Measurements from ENCODE around the gene SLC2A1. TPM values are rescaled to one million over a fixed set of nuclear protein-coding genes. Genes with fewer than 3 reads are reported as not detected.

Gene SLC2A1
- total RNA-seq, 1 donor from 2014 or later = 192 TPM

- no peak for DNase-seq (ENCODE audit: extremely low spot score, unreplicated experiment)
- Mint-ChIP-seq H3K9me3 (peaks cover 4% of the 10 kb centered on the region), H3K27ac (peak overlapping the region; percentile 98), H3K27me3 (peaks cover 5% of the 10 kb centered on the region), H3K4me3 (peak overlapping the region; percentile 36), H3K4me1 (ENCODE audit: unreplicated experiment) (peaks cover 62% of the 10 kb centered on the region), H3K36me3 (peaks cover 47% of the 10 kb centered on the region)
- TF ChIP-seq CTCF (conservative IDR thresholded peaks at IDR 0.05) = no peak
Measured at GRCh38 chr1:42945164-42945563, 13.5 kb downstream of the SLC2A1 start.

- peaks cover 54% of the 10 kb centered on the region for H3K4me1 Mint-ChIP-seq (ENCODE audit: unreplicated experiment)
- peak overlapping the region; percentile 36 for H3K4me3 Mint-ChIP-seq
- no peak for TF ChIP-seq CTCF (conservative IDR thresholded peaks at IDR 0.05)
- H3K27ac Mint-ChIP-seq = peak overlapping the region; percentile 98
- no peak for DNase-seq (ENCODE audit: extremely low spot score, unreplicated experiment)
- peaks cover 5% of the 10 kb centered on the region for H3K27me3 Mint-ChIP-seq
- peaks cover 47% of the 10 kb centered on the region for H3K36me3 Mint-ChIP-seq
- H3K9me3 Mint-ChIP-seq = peaks cover 4% of the 10 kb centered on the region
Measured at GRCh38 chr1:42944246-42944928, 14.3 kb downstream of the SLC2A1 start.

- H3K36me3 Mint-ChIP-seq = peaks cover 49% of the 10 kb centered on the region
- DNase-seq (ENCODE audit: extremely low spot score, unreplicated experiment) = no peak
- peaks cover 5% of the 10 kb centered on the region for H3K27me3 Mint-ChIP-seq
- H3K4me3 Mint-ChIP-seq = peak overlapping the region; percentile 35
- TF ChIP-seq CTCF (conservative IDR thresholded peaks at IDR 0.05) = no peak
- peaks cover 55% of the 10 kb centered on the region for H3K4me1 Mint-ChIP-seq (ENCODE audit: unreplicated experiment)
- H3K9me3 Mint-ChIP-seq = peaks cover 4% of the 10 kb centered on the region
- H3K27ac Mint-ChIP-seq = peak overlapping the region; percentile 98
Measured at GRCh38 chr1:42943728-42944127, 14.9 kb downstream of the SLC2A1 start.

- Mint-ChIP-seq H3K27me3 (peaks cover 5% of the 10 kb centered on the region), H3K9me3 (peaks cover 4% of the 10 kb centered on the region), H3K4me1 (ENCODE audit: unreplicated experiment) (peaks cover 59% of the 10 kb centered on the region), H3K36me3 (peaks cover 50% of the 10 kb centered on the region), H3K27ac (peak overlapping the region; percentile 98), H3K4me3 (peak overlapping the region; percentile 80)
- TF ChIP-seq CTCF (conservative IDR thresholded peaks at IDR 0.05) = no peak
- no peak for DNase-seq (ENCODE audit: extremely low spot score, unreplicated experiment)
Measured at GRCh38 chr1:42943166-42943565, 15.5 kb downstream of the SLC2A1 start.

GRCh38 chr1:42942444-42942843 is 16.2 kb downstream of the SLC2A1 start:
- Mint-ChIP-seq H3K27ac (peak overlapping the region; percentile 98), H3K27me3 (peaks cover 5% of the 10 kb centered on the region), H3K4me1 (ENCODE audit: unreplicated experiment) (peaks cover 59% of the 10 kb centered on the region), H3K4me3 (peak overlapping the region; percentile 80), H3K9me3 (peaks cover 4% of the 10 kb centered on the region), H3K36me3 (peaks cover 54% of the 10 kb centered on the region)
- no peak for DNase-seq (ENCODE audit: extremely low spot score, unreplicated experiment)
- no peak for TF ChIP-seq CTCF (conservative IDR thresholded peaks at IDR 0.05)
